Adrenal gland (tissue), 12 donors: ENCODE measurements around the gene TCEA2. TPM values are rescaled to one million over a fixed set of nuclear protein-coding genes. Genes with fewer than 3 reads are reported as not detected.

ENCODE experiments used
- DNase-seq, 7 donors: peaks; one replicate each; pipeline ENCODE4 v3.0.0-alpha.2; 2019 to 2020
- H3K27ac ChIP-seq, 5 donors: fragments of 200-600 bp; sonication (generic) in 4 of 5; 1 replicate in 3 of 5; 2 replicates in 2 of 5; pipeline versions ENCODE4 v1.5.1 to v1.8.0; 2016 to 2020; ENCODE audit warnings: mild to moderate bottlenecking in 1 of 5
- H3K27me3 ChIP-seq: fragments of 200-600 bp; 2 replicates; pipeline ENCODE4 v1.8.0; 2021
- H3K36me3 ChIP-seq, 2 donors: fragments of 200-600 bp; replicated peaks in 1 of 2; 1 replicate in 1 of 2; 2 replicates in 1 of 2; pipeline versions ENCODE4 v1.5.1 to v1.8.0; 2018 to 2022
- H3K4me1 ChIP-seq, 2 donors: fragments of 200-600 bp; replicated peaks in 1 of 2; 1 replicate in 1 of 2; 2 replicates in 1 of 2; pipeline versions ENCODE4 v1.5.1 to v1.8.0; 2018 to 2021
- H3K4me3 ChIP-seq, 4 donors: fragments of 200-600 bp; sonication (generic) in 3 of 4; one replicate each; pipeline ENCODE4 v1.5.1; 2016 to 2018
- H3K9me3 ChIP-seq, 3 donors: fragments of 200-600 bp; sonication (generic) in 1 of 3; replicated peaks in 1 of 3; 1 replicate in 2 of 3; 2 replicates in 1 of 3; pipeline versions ENCODE4 v1.5.1 to v1.8.0; 2016 to 2021
- POLR2A ChIP-seq, 2 donors: fragments of 450-650 bp; IDR thresholded peaks; one replicate each; pipeline ENCODE4 v1.6.1; 2017; ENCODE audit warnings: antibody characterized with exemption in 2 of 2, mild to moderate bottlenecking in 2 of 2, moderate library complexity in 1 of 2
- WGBS, 4 donors: extraction: QIAGEN DNeasy Blood & Tissue Kit in 2 of 4; methylation state at CpG; one replicate each; pipeline versions ENCODE4 v1.1.5 to v1.1.7; 2013 to 2017; 5-methylcytosine and 5-hydroxymethylcytosine counted together
- intact Hi-C, 2 donors: fragments of 100-400 bp; cut with DNase I; formaldehyde crosslinking; loops; one replicate each; pipeline versions ENCODE4 v1.14.1 to v1.15.0; 2022 to 2023
- polyA plus RNA-seq, 3 donors: library from polyadenylated mRNA; stranded (reverse); fragments of 200-250 nt in 2 of 3; fragments of 350-450 nt in 1 of 3; fragmentation: Illumina TruSeq in 1 of 3; extraction: RNeasy Lipid Tissue Mini Kit (QIAGEN cat#74804) in 1 of 3; gene quantifications; one replicate each; pipeline ENCODE4 v1.2.3, GENCODE V29; 2013 to 2014
- total RNA-seq, 9 donors: library from RNA; depleted of rRNA in 4 of 9; stranded (reverse); fragments of >200 nt in 4 of 9; fragments of 120-200 nt in 1 of 9; fragmentation: NEBNext Ultra II Directional in 1 of 9; extraction: Animal tissue kit (Norgen Biotek cat#: 25700) in 1 of 9; gene quantifications; one replicate each; pipeline versions ENCODE4 v1.1.0 to v1.2.4, GENCODE V29; 2013 to 2023
- TF ChIP-seq, protein P1 (sequence below), 6 experiments: fragments of 450-650 bp in 4 of 6; fragments of 200-600 bp in 2 of 6; sonication (generic) in 1 of 6; IDR thresholded peaks; 1 replicate in 5 of 6; 2 replicates in 1 of 6; pipeline versions ENCODE4 v1.5.1 to v1.8.0; 2016 to 2021; ENCODE audit warnings: antibody characterized with exemption in 6 of 6, mild to moderate bottlenecking in 2 of 6, moderate library complexity in 1 of 6
- donor health status: healthy with polysubstance abuse.
- donor health status: Bipolar disorder and iron deficiency.
- donor health status: DM: yes; HTN: yes; CAD: no.
- donor health status: DM: no; HTN: no; CAD: no.
- donor health status: DM: no; HTN: no; CAD: no.
- donor health status: DM: yes; HTN: yes; CAD: no.

Gene TCEA2
- total and polyA plus RNA-seq, 12 donors: 12.6 to 184 (median 53.7) TPM

- no peaks in the 10 kb centered on the region for H3K4me1 ChIP-seq
- intact Hi-C loops: no loop called here
- TF ChIP-seq POLR2A (IDR thresholded peaks at IDR 0.05): no peak
- TF ChIP-seq, protein P1, sequence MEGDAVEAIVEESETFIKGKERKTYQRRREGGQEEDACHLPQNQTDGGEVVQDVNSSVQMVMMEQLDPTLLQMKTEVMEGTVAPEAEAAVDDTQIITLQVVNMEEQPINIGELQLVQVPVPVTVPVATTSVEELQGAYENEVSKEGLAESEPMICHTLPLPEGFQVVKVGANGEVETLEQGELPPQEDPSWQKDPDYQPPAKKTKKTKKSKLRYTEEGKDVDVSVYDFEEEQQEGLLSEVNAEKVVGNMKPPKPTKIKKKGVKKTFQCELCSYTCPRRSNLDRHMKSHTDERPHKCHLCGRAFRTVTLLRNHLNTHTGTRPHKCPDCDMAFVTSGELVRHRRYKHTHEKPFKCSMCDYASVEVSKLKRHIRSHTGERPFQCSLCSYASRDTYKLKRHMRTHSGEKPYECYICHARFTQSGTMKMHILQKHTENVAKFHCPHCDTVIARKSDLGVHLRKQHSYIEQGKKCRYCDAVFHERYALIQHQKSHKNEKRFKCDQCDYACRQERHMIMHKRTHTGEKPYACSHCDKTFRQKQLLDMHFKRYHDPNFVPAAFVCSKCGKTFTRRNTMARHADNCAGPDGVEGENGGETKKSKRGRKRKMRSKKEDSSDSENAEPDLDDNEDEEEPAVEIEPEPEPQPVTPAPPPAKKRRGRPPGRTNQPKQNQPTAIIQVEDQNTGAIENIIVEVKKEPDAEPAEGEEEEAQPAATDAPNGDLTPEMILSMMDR (IDR thresholded peaks at IDR 0.05): no peak
- peaks cover 0 to 89% of the 10 kb centered on the region in 2 donors for H3K36me3 ChIP-seq
- 93 to 97% (median 96%) methylated on average over 17 to 18 of the region's 18 CpGs for WGBS, 4 donors
- no peak for DNase-seq
- no peak overlapping the region for H3K27ac ChIP-seq
- H3K9me3 ChIP-seq: no peaks in the 10 kb centered on the region
- H3K4me3 ChIP-seq: no peak overlapping the region
- H3K27me3 ChIP-seq: no peaks in the 10 kb centered on the region
These were observed 37.7 kb upstream of the TCEA2 start for GRCh38 chr20:64025101-64025825.

DNA sequence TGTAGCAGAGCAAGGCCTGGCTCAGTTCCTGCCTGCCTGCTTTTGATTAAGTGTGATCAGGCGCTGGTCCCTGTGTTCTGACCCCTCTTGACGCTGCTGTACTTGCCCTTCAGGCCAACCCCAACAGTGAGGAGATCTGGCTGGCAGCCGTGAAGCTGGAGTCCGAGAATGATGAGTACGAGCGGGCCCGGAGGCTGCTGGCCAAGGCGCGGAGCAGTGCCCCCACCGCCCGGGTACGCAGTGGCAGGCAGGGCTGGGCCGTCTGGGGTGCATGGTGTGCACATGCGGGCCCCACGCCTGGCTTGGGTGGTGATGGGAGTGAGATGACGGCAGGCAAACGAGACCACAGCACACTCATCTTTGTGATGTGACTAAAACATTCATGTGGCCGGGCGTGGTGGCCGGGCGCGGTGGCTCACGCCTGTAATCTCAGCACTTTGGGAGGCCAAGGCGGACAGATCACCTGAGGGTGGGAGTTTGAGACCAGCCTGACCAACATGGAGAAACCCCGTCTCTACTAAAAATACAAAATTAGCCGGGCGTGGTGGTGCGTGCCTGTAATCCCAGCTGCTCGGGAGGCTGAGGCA, 37.1 kb upstream of the TCEA2 start:
- no peak overlapping the region for H3K4me3 ChIP-seq
- H3K27ac ChIP-seq: no peak overlapping the region
- no peaks in the 10 kb centered on the region for H3K4me1 ChIP-seq
- TF ChIP-seq, protein P1 (IDR thresholded peaks at IDR 0.05): no peak
- TF ChIP-seq POLR2A (IDR thresholded peaks at IDR 0.05): no peak
- H3K36me3 ChIP-seq: peaks cover 0 to 90% of the 10 kb centered on the region in 2 donors
- 94 to 97% (median 94%) methylated on average over 18 to 29 of the region's 29 CpGs for WGBS, 4 donors
- H3K27me3 ChIP-seq: no peaks in the 10 kb centered on the region
- H3K9me3 ChIP-seq: no peaks in the 10 kb centered on the region
- no peak for DNase-seq
- intact Hi-C loops: no loop called here

- Histone ChIP-seq H3K27me3 (no peaks in the 10 kb centered on the region), H3K36me3 (peaks cover 0 to 97% of the 10 kb centered on the region in 2 donors), H3K4me1 (no peaks in the 10 kb centered on the region), H3K9me3 (no peaks in the 10 kb centered on the region), H3K27ac (no peak overlapping the region), H3K4me3 (no peak overlapping the region)
- no peak for DNase-seq
- WGBS, 4 donors: 80 to 90% (median 90%) methylated on average over 16 to 24 of the region's 24 CpGs
- TF ChIP-seq, protein P1 (IDR thresholded peaks at IDR 0.05): no peak
- no peak for TF ChIP-seq POLR2A (IDR thresholded peaks at IDR 0.05)
- intact Hi-C loops: no loop called here
These were observed 34.9 kb upstream of the TCEA2 start for GRCh38 chr20:64027981-64028685.
